ENCODE data around the gene TPRG1L.

Gene TPRG1L

DNA sequence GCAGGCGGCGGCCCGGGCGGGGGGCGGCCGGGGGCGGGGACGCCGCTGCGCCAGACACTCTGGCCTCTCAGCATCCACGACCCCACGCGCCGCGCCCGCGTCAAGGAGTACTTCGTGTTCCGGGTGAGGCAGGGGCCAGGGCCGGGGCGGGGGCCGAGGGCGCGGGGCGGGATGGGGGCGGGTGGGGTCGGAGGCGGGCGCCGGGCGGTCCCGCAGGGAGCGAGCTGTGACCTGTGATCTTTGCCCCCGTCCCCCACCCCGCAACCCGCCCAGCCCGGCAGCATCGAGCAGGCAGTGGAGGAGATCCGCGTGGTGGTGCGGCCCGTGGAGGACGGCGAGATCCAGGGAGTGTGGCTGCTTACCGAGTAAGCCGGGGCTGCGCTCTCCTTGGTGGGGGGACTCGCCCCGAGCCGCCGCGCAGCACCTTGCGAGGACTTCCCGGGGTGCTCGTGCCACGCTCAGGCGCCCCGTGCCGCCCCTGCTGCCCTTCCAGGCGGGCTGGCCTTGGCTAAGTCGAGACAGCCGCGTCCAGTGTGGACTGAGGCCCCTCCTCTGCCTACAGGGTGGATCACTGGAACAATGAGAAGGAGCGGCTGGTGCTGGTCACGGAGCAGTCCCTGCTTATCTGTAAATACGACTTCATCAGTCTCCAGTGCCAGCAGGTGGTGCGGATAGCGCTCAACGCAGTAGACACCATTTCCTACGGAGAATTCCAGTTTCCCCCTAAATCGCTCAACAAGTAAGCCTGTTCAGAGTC, 514 bp downstream of the TPRG1L start:
- peak; percentile 46 for DNase-seq (ENCODE audit: low read depth)
- H3K4me3 ChIP-seq (ENCODE audit: low read length), result peak overlapping the region; percentile 67
- TF ChIP-seq CTCF (conservative IDR thresholded peaks at IDR 0.05; ENCODE audit: low read depth, low read length), result no peak

GRCh38 chr1:3626025-3626424, 1.2 kb downstream of the TPRG1L start:
- no peak for DNase-seq (ENCODE audit: low read depth)
- H3K4me3 ChIP-seq (ENCODE audit: low read length), result peak overlapping the region; percentile 67
- no peak for TF ChIP-seq CTCF (conservative IDR thresholded peaks at IDR 0.05; ENCODE audit: low read depth, low read length)

DNA sequence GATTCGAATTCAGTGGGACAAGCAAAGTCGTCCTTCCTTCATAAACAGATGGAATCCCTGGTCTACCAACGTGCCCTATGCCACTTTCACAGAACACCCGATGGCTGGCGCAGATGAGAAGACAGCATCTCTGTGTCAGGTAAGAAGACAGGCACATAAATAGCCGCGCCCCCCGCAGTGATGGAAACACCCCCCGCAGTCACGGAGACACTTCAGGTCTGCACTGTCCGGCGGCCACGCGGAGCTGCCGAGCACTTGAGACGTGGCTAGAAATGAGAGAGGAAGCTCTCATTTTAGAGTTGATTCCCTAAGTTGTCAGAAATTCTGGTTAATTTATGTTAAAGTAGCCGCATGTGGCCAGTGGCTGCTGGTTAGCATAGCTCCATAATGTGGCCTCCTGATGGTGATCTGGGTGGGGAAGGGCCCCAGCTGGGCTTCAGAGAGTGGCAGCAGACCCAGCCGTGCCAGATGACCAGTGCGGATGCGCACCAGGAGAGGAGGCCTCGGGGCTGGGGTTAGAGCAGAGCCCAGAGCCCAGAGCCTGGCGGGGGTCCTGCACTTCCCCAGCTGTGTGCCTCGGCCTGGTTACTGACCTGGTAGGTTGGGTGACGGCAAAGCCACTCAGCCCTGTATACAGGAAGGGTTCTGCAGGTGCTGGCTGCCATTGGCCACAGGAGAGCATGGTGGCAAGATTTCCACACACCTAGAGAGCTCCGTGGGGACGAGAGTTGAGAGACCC, 2.9 kb downstream of the TPRG1L start:
- DNase-seq (ENCODE audit: low read depth), result no peak

GRCh38 chr1:3628445-3628844, 3.6 kb downstream of the TPRG1L start:
- H3K4me3 ChIP-seq (ENCODE audit: low read length), result no peak overlapping the region
- DNase-seq (ENCODE audit: low read depth), result no peak
- TF ChIP-seq CTCF (conservative IDR thresholded peaks at IDR 0.05; ENCODE audit: low read depth, low read length), result no peak

More for the DNA sequence above, 2.9 kb downstream of the TPRG1L start:
- no peak for TF ChIP-seq CTCF (conservative IDR thresholded peaks at IDR 0.05; ENCODE audit: low read depth, low read length)
- no peak overlapping the region for H3K4me3 ChIP-seq (ENCODE audit: low read length)

GRCh38 chr1:3629561-3630160, 4.8 kb downstream of the TPRG1L start:
- H3K4me3 ChIP-seq (ENCODE audit: low read length), result no peak overlapping the region
- DNase-seq (ENCODE audit: low read depth), result no peak
- TF ChIP-seq CTCF (conservative IDR thresholded peaks at IDR 0.05; ENCODE audit: low read depth, low read length), result no peak

- H3K4me3 ChIP-seq (ENCODE audit: low read length), result no peak overlapping the region
- TF ChIP-seq CTCF (conservative IDR thresholded peaks at IDR 0.05; ENCODE audit: low read depth, low read length), result no peak
- no peak for DNase-seq (ENCODE audit: low read depth)
Measured at GRCh38 chr1:3630161-3630611, 5.4 kb downstream of the TPRG1L start.

Data from retinal pigment epithelial cell (primary cell).